GM13976 (cell line): ENCODE measurements around the gene TRAF2.
"Not testable (repeated sequence)": the region's sequence is repeated elsewhere in the genome, so short reads cannot be mapped to it uniquely, and the experiment has no call there.

ENCODE experiments used
- DNase-seq: peaks from one replicate; pipeline ENCODE4 v3.0.0; 2012; ENCODE audit warnings: low spot score
- in situ Hi-C: fragments of 300-500 bp; cut with MboI; formaldehyde crosslinking; loops from one replicate; pipeline ENCODE4 v1.12.0; 2022; ENCODE audit warnings: low sequenced_read_pairs, mixed read lengths, inconsistent platforms; ENCODE audit not compliant: unreplicated experiment
- TF ChIP-seq, protein P1 (sequence below): IDR thresholded peaks from 2 replicates; pipeline ENCODE4 v1.5.1; 2012; ENCODE audit warnings: borderline replicate concordance, mild to moderate bottlenecking; ENCODE audit not compliant: insufficient read depth; ENCODE audit errors: extremely low read depth, missing control alignments, control extremely low read depth

TRAF2 gene

DNA sequence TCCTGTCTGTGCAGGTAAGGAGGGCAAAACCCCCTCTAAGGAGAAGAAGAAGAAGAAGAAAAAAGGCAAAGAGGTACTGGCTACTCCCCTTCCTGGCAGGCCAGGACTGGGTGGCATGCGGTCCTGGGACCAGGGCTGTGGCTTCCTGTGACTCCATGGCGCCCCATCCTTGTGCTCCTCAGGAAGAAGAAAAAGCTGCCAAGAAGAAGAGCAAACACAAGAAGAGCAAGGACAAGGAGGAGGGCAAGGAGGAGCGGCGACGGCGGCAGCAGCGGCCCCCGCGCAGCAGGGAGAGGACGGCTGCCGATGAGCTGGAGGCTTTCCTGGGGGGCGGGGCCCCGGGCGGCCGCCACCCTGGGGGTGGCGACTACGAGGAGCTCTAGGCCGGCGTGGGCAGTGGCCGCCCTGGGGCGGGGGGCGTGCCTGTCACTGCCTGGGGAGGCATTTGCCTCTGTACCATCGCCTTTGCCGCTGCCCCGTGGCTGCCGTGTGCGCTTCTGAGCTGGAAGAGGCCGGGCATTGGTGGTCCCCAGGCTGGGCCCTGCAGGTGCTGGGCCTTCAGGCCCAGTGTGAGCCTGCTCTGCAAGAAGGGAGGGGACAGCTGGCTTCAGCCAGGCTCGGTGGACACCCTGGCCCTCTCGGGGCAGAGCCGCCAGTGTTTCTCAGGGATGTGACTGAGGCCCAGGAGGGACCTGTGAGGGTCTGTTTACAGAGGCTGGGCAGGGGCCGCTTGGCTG is 46.0 kb upstream of the TRAF2 start:
- DNase-seq, result no peak
- TF ChIP-seq, protein P1, sequence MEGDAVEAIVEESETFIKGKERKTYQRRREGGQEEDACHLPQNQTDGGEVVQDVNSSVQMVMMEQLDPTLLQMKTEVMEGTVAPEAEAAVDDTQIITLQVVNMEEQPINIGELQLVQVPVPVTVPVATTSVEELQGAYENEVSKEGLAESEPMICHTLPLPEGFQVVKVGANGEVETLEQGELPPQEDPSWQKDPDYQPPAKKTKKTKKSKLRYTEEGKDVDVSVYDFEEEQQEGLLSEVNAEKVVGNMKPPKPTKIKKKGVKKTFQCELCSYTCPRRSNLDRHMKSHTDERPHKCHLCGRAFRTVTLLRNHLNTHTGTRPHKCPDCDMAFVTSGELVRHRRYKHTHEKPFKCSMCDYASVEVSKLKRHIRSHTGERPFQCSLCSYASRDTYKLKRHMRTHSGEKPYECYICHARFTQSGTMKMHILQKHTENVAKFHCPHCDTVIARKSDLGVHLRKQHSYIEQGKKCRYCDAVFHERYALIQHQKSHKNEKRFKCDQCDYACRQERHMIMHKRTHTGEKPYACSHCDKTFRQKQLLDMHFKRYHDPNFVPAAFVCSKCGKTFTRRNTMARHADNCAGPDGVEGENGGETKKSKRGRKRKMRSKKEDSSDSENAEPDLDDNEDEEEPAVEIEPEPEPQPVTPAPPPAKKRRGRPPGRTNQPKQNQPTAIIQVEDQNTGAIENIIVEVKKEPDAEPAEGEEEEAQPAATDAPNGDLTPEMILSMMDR, result no peak
- in situ Hi-C loops, result no loop called here

DNA sequence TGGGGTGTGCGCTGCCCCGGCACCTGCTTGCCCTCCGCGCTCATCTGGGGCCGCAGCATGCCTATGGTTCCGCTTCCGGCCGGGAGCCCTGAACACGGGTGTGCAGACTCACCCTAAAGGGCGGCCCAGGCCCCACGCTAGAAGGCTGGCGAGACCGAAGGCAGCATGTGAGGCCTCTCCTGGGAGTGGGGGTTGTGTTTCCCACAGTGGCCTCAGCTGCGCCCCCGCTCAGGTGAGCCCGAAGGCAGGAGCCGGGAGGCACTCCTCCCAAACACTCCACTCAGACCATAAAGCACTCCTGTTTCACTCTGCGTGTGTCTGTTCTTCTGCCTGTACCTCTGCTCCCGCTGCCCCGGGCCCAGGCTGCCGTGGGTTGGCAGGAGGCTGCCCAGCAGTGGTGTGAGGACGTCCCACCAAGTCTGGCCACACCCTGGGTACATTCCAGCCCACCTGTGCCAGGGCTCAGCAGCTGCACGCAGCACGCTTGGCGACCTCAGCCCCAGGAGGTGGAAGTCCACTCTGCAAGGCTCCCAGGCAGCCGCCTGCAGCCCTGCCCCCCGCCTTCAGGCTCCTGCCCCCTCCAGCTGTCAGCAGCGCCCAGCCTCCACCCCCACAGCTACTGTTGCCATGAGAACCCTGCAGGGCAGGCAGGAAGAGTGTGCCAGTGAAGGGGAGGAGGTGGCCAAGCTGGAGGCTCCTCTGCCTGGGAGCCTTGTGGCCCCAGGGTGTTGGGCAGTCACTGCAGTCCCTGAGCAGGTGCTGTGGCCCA is 45.3 kb upstream of the TRAF2 start:
- TF ChIP-seq, protein P1, result no peak
- DNase-seq, result no peak
- in situ Hi-C loops, result no loop called here

DNA sequence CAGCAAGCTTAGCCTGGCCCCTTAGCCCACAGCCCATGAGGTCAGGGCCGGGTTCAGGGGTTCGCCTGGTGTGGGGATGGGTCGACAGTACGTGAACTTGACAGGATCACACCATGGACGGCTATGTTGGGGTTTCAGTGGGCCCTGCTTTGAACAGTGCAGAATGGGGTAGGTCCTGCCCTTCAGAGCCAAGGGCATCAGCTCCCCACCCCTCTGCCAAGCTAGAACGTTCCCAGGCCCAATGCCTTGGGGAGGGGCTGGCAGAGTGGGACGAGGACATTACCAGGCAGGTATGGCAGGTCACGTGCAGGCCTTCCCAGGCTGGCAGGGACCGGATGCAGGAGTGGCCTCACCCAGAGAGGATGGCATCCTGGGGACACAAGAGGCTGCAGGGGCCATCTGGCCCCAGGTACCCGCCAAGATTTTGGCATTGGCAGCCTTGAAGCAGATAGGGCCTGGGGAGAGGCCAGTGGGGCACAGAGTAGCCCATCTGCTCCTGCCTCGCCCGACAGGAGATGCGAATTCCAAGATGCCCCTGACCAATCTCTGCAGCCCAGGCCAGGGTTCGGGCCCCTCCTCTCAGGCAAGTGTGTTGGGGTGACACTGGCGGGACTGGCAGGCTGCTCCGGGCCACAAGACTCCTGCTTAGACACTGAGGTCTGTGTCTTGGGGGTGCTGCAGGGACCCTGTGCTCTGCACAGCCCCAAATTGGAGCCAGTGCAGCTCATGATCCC is 44.5 kb upstream of the TRAF2 start:
- in situ Hi-C loops, DNase-seq: not testable (repeated sequence)

DNA sequence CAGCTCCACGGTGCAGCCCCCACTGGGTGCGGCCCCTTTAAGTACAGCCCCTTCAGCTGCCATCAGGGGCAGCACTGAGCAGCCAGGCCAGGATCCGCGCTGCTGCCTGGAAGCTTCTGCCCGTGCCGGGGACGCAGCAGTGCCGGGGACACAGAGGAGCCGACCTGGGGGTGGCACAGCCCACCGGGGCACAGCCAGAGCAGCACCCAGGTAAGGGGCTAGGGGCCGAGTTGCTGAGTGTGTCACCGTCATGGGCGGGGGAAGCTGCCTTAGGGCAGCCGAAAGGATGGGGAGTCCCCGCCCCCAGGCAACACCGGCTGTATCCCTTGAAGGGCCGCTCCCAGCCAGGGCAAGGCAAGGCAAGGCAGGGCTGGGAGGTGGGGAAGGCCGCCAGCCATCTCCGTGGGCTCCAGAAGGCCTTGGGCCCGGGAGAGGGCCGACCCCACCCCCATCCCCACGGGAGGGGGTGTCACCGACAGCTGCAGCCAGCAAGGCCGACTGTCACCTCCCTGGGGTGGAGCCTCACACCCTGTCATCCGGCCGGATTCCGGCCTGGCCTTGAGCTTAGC is 43.9 kb upstream of the TRAF2 start, which contains the start of gene AJM1:
TSS of gene AJM1 (plus strand) at position 99 of the 569 bp plus-strand sequence. CDS start 1,937 bp downstream, outside the sequence.
- DNase-seq, result peak; percentile 89
- TF ChIP-seq, protein P1, result peak; percentile 98
- in situ Hi-C loops, result not testable (repeated sequence)

GRCh38 chr9:136843159-136843800 is 43.0 kb upstream of the TRAF2 start:
- in situ Hi-C loops, DNase-seq: not testable (repeated sequence)

GRCh38 chr9:136843801-136844740 is 42.2 kb upstream of the TRAF2 start:
- in situ Hi-C loops, DNase-seq: not testable (repeated sequence)
- TF ChIP-seq, protein P1, result peak; percentile 47
